Activated naive CD4-positive, alpha-beta T cell treated with anti-CD3 and anti-CD28 coated beads for 36 hours (primary cell): ENCODE measurements around the gene RARA. TPM values are rescaled to one million over a fixed set of nuclear protein-coding genes. Genes with fewer than 3 reads are reported as not detected.
A peak's percentile ranks its signal among the peaks of the same experiment; 100 is the strongest.

Experiments
- CTCF ChIA-PET: fragments of 350-600 bp; sonication (Branson Sonifier 250); formaldehyde crosslinking; loops from one replicate; lab custom pipeline; 2021; ENCODE audit warnings: antibody characterized with exemption; lab: Charles Lee
- DNase-seq: peaks from one replicate; pipeline ENCODE4 v3.0.0-alpha.2; 2020
- H3K27ac Mint-ChIP-seq: one replicate; pipeline ENCODE4 v1.8.0; 2021; ENCODE audit warnings: mild to moderate bottlenecking, mixed read lengths
- H3K27me3 Mint-ChIP-seq: one replicate; pipeline ENCODE4 v1.8.0; 2021; ENCODE audit warnings: low read depth, mixed read lengths
- H3K36me3 Mint-ChIP-seq: one replicate; pipeline ENCODE4 v1.8.0; 2021; ENCODE audit warnings: low read depth, mixed read lengths
- H3K4me1 Mint-ChIP-seq: one replicate; pipeline ENCODE4 v1.8.0; 2021; ENCODE audit warnings: low read depth, mixed read lengths
- H3K4me3 Mint-ChIP-seq: one replicate; pipeline ENCODE4 v1.8.0; 2021; ENCODE audit warnings: mild to moderate bottlenecking, moderate library complexity, mixed read lengths
- H3K9me3 Mint-ChIP-seq: one replicate; pipeline ENCODE4 v1.8.0; 2021; ENCODE audit warnings: mixed read lengths
- intact Hi-C: fragments of 100-400 bp; cut with micrococcal nuclease; formaldehyde crosslinking; loops from one replicate; pipeline ENCODE4 v1.15.1; 2023
- total RNA-seq, 2 experiments: library from RNA; stranded (reverse); gene quantifications; one replicate each; pipeline ENCODE4 v1.2.3, GENCODE V29; 2021

The RARA gene
- total RNA-seq, 2 experiments from 2014 or later, result 16.9 to 18.5 TPM

DNA sequence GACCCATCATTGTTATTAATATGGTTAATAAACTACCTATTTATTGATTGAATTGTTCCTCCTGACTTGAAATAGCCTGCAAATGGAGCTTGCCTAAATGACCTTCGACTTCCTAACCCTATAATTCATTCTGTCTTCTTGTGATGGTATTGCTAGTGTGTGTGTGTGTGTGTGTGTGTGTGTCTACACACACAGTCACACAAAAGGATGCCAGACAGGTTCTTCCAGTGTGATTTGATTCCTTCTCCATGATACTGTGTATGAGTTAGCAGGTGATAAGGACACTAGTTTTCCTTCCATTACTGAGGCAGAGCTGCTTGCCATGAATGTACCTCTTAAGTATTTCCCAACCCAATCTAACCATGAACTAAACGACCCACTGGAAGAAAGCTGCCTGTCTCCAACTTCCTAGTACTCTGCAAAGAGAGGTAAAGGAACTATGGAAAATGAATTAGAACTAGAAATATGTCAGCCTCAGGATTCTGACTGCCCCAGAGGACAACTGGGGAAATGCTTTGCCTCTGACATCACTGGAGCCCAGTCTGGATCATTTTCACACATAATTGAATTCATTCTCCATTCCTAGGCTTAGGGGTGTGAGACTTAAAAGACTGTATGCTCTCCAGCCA is 24.8 kb upstream of the RARA start:
- Mint-ChIP-seq H3K9me3 (no peaks in the 10 kb centered on the region), H3K27ac (peak overlapping the region; percentile 55), H3K27me3 (no peaks in the 10 kb centered on the region), H3K4me3 (peak overlapping the region; percentile 27), H3K4me1 (peaks cover 38% of the 10 kb centered on the region), H3K36me3 (peaks cover 12% of the 10 kb centered on the region)
- CTCF ChIA-PET, result interaction anchor here (0.6 to 1.4 kb wide), 5 partner anchors 17 to 251 kb away, joined by 3 to 4 read pairs (median 3); no protein-coding TSS in a partner anchor
- intact Hi-C loops, result loop anchor here (10.0 kb wide), 1 partner anchor 509 kb away; no protein-coding TSS in a partner anchor
- DNase-seq, result no peak

DNA sequence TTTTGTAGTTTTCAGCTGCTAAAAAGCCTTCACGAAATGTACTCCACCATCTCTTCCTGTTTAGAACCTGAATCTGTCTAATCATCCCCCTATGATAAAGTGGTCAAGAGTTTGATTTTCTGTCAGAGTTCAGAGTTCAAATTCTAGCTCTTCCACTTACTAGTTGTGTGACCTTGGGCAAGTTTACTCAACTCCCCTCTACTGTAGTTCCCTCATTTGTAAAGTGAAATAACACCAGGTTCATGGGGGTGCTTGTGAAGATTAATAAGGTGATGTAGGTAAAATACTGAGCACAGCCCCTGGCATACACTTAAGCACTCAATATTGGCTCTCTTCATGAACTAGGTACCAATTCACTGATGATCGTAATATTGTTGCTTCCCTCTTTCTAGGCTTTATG is 22.5 kb upstream of the RARA start:
- intact Hi-C loops, result loop anchor here (10.0 kb wide), 1 partner anchor 512 kb away; no protein-coding TSS in a partner anchor
- Mint-ChIP-seq H3K27ac (peak overlapping the region; percentile 36), H3K4me3 (no peak overlapping the region), H3K36me3 (peaks cover 34% of the 10 kb centered on the region), H3K4me1 (peaks cover 55% of the 10 kb centered on the region), H3K27me3 (no peaks in the 10 kb centered on the region), H3K9me3 (no peaks in the 10 kb centered on the region)
- CTCF ChIA-PET, result interaction anchor here (0.6 to 1.5 kb wide), 2 partner anchors 31 to 88 kb away, joined by 4 read pairs; no protein-coding TSS in a partner anchor
- DNase-seq, result no peak

DNA sequence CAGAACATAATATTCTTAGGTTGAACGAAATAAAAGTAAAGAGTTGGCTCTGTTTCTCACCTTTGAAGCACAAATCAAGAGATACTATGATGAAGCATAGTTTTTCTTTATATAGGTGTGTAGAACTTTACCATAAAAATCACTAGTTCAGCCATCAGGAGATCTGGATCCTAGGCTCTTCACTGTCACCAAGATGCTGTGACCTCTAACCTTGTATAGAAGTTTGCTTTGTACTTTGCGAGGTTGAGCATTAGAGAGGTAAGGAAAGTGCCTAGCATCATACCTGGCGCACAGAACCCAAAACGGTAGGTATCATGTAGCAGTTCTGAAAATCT is 21.9 kb upstream of the RARA start:
- Mint-ChIP-seq H3K9me3 (no peaks in the 10 kb centered on the region), H3K36me3 (peaks cover 36% of the 10 kb centered on the region), H3K4me1 (peaks cover 53% of the 10 kb centered on the region), H3K4me3 (peak overlapping the region; percentile 99), H3K27me3 (no peaks in the 10 kb centered on the region), H3K27ac (peak overlapping the region; percentile 53)
- no peak for DNase-seq
- intact Hi-C loops, result loop anchor here (1.0 to 10.0 kb wide), 5 partner anchors 31 to 512 kb away; partner anchors contain the start of gene WIPF2
- CTCF ChIA-PET, result interaction anchor here (0.6 kb wide), 1 partner anchor 274 kb away, joined by 3 read pairs; no protein-coding TSS in a partner anchor

GRCh38 chr17:40287494-40288369 is 21.2 kb upstream of the RARA start, which contains the start of gene CDC6:
CDC6 (plus strand) TSS chr17:40287879; CDS start chr17:40289421, 1,542 bp downstream.
- Mint-ChIP-seq H3K36me3 (peaks cover 37% of the 10 kb centered on the region), H3K9me3 (no peaks in the 10 kb centered on the region), H3K27me3 (no peaks in the 10 kb centered on the region), H3K4me1 (peaks cover 47% of the 10 kb centered on the region), H3K4me3 (peak within 1 kb of the TSS; percentile 99), H3K27ac (peak within 1 kb of the TSS; percentile 94)
- peak; percentile 100 for DNase-seq
- intact Hi-C loops, result loop anchor here (1.0 to 10.0 kb wide), 5 partner anchors 31 to 513 kb away; partner anchors contain the start of gene WIPF2
- CTCF ChIA-PET, result interaction anchor here (0.6 to 4.4 kb wide), 11 partner anchors 34 to 327 kb away, joined by 3 to 41 read pairs (median 3); no protein-coding TSS in a partner anchor

DNA sequence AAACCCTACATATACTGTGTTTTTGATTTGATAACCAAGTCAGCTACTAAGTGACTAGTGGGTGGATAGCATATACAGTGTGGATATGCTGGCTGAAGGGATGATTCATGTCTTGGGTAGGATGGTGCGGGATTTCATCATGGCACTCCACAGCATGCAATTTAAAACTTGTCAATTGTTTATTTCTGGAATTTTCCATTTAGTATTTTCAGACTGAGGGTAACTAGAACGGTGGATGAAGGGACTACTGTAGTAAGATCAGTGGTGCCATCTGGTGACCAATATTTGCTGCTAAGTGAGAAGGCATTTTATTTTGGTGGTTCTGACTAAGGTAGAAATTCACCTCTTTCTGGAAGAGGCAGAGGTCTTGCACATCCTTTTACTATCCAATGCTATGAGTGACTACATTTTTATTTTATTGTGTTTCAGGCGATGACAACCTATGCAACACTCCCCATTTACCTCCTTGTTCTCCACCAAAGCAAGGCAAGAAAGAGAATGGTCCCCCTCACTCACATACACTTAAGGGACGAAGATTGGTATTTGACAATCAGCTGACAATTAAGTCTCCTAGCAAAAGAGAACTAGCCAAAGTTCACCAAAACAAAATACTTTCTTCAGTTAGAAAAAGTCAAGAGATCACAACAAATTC is 18.2 kb upstream of the RARA start:
- Mint-ChIP-seq H3K36me3 (peaks cover 62% of the 10 kb centered on the region), H3K27me3 (no peaks in the 10 kb centered on the region), H3K4me1 (peaks cover 39% of the 10 kb centered on the region), H3K4me3 (no peak overlapping the region), H3K27ac (no peak overlapping the region), H3K9me3 (no peaks in the 10 kb centered on the region)
- CTCF ChIA-PET, result interaction anchor here (0.5 to 4.4 kb wide), 9 partner anchors 12 to 274 kb away, joined by 3 to 41 read pairs (median 4); no protein-coding TSS in a partner anchor
- peak; percentile 63 for DNase-seq
- intact Hi-C loops, result loop anchor here (1.0 kb wide), 1 partner anchor 89 kb away; no protein-coding TSS in a partner anchor

- CTCF ChIA-PET, result interaction anchor here (0.7 to 4.4 kb wide), 3 partner anchors 12 to 275 kb away, joined by 3 to 41 read pairs (median 5); no protein-coding TSS in a partner anchor
- peaks cover 67% of the 10 kb centered on the region for H3K36me3 Mint-ChIP-seq
- no peak for DNase-seq
- intact Hi-C loops, result no loop called here
- peaks cover 41% of the 10 kb centered on the region for H3K4me1 Mint-ChIP-seq
- no peaks in the 10 kb centered on the region for H3K27me3 Mint-ChIP-seq
- no peaks in the 10 kb centered on the region for H3K9me3 Mint-ChIP-seq
- H3K27ac Mint-ChIP-seq, result no peak overlapping the region
- no peak overlapping the region for H3K4me3 Mint-ChIP-seq
Measured at GRCh38 chr17:40291281-40291664, 17.7 kb upstream of the RARA start.

DNA sequence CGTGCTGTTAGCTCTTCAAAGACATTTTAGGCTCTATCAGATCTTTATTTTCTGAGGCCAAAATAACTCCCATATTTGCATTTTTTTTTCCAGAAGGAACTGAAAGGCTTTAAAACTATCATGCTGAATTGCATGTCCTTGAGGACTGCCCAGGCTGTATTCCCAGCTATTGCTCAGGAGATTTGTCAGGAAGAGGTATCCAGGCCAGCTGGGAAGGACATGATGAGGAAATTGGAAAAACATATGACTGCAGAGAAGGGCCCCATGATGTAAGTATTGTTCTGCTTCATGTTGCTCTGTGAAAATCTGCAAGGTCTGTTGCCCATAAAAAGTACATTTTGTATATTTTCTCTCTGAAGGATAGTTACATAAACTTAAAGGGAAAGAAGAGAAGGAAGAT is 15.6 kb upstream of the RARA start:
- H3K4me3 Mint-ChIP-seq, result no peak overlapping the region
- peaks cover 28% of the 10 kb centered on the region for H3K4me1 Mint-ChIP-seq
- CTCF ChIA-PET, result interaction anchor here (0.6 to 2.0 kb wide), 8 partner anchors 11 to 1324 kb away, joined by 3 to 9 read pairs (median 4); no protein-coding TSS in a partner anchor
- DNase-seq, result no peak
- H3K36me3 Mint-ChIP-seq, result peaks cover 75% of the 10 kb centered on the region
- no peaks in the 10 kb centered on the region for H3K27me3 Mint-ChIP-seq
- H3K9me3 Mint-ChIP-seq, result no peaks in the 10 kb centered on the region
- intact Hi-C loops, result no loop called here
- no peak overlapping the region for H3K27ac Mint-ChIP-seq

- no peak overlapping the region for H3K4me3 Mint-ChIP-seq
- H3K27me3 Mint-ChIP-seq, result no peaks in the 10 kb centered on the region
- DNase-seq, result no peak
- peaks cover 12% of the 10 kb centered on the region for H3K4me1 Mint-ChIP-seq
- no peaks in the 10 kb centered on the region for H3K9me3 Mint-ChIP-seq
- peaks cover 70% of the 10 kb centered on the region for H3K36me3 Mint-ChIP-seq
- CTCF ChIA-PET, result interaction anchor here (0.6 to 12.1 kb wide), 7 partner anchors 12 to 268 kb away, joined by 3 to 178 read pairs (median 3); partner anchors contain the start of gene GJD3
- intact Hi-C loops, result no loop called here
- no peak overlapping the region for H3K27ac Mint-ChIP-seq
Measured at GRCh38 chr17:40295488-40296436, 13.2 kb upstream of the RARA start.

DNA sequence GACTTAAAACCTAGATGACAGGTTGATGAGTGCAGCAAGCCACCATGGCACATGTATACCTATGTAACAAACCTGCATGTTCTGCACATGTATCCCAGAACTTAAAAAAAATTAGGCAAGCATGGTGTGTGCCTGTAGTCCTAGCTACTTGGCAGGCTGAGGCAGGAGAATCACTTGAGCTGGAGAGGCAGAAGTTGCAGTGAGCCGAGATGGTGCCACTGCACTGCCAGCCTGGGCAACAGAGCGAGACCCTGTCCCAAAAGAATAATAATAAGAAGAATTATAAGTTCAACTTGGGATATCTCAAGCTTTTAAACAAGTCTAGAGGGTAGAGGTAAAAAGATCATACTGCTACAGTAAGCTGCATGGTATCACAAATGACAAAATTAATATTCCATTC is 11.5 kb upstream of the RARA start:
- CTCF ChIA-PET, result interaction anchor here (0.6 to 12.1 kb wide), 3 partner anchors 10 to 284 kb away, joined by 3 to 178 read pairs (median 3); no protein-coding TSS in a partner anchor
- H3K27ac Mint-ChIP-seq, result no peak overlapping the region
- H3K4me1 Mint-ChIP-seq, result peaks cover 9% of the 10 kb centered on the region
- H3K27me3 Mint-ChIP-seq, result no peaks in the 10 kb centered on the region
- no peak for DNase-seq
- no peaks in the 10 kb centered on the region for H3K9me3 Mint-ChIP-seq
- peaks cover 68% of the 10 kb centered on the region for H3K36me3 Mint-ChIP-seq
- intact Hi-C loops, result no loop called here
- no peak overlapping the region for H3K4me3 Mint-ChIP-seq

GRCh38 chr17:40298726-40299125 is 10.3 kb upstream of the RARA start:
- Mint-ChIP-seq H3K27ac (no peak overlapping the region), H3K4me3 (no peak overlapping the region), H3K9me3 (no peaks in the 10 kb centered on the region), H3K4me1 (peaks cover 14% of the 10 kb centered on the region), H3K27me3 (no peaks in the 10 kb centered on the region), H3K36me3 (peaks cover 69% of the 10 kb centered on the region)
- no peak for DNase-seq
- intact Hi-C loops, result no loop called here
- CTCF ChIA-PET, result interaction anchor here (0.8 to 12.1 kb wide), 2 partner anchors 19 to 56 kb away, joined by 5 to 178 read pairs; no protein-coding TSS in a partner anchor
